ENCODE results near the gene CMIP. TPM values are rescaled to one million over a fixed set of nuclear protein-coding genes. Genes with fewer than 3 reads are reported as not detected.

CMIP gene
- total RNA-seq (2022) (63.7 and 68.0 TPM in 2 replicates), Bru-seq, nascent RNA (percentile 84 among the genes with signal in this experiment), BruChase-seq, experiment 1, labeled RNA remaining after a 2-hour chase (percentile 80 among the genes with signal in this experiment), BruChase-seq, experiment 2, labeled RNA remaining after a 6-hour chase (percentile 79 among the genes with signal in this experiment)
- long read RNA-seq, partial matches to known transcripts, result 0 of 2 reads
- long read RNA-seq, other reads (novel, unspliced or antisense), result 2 of 2 reads

DNA sequence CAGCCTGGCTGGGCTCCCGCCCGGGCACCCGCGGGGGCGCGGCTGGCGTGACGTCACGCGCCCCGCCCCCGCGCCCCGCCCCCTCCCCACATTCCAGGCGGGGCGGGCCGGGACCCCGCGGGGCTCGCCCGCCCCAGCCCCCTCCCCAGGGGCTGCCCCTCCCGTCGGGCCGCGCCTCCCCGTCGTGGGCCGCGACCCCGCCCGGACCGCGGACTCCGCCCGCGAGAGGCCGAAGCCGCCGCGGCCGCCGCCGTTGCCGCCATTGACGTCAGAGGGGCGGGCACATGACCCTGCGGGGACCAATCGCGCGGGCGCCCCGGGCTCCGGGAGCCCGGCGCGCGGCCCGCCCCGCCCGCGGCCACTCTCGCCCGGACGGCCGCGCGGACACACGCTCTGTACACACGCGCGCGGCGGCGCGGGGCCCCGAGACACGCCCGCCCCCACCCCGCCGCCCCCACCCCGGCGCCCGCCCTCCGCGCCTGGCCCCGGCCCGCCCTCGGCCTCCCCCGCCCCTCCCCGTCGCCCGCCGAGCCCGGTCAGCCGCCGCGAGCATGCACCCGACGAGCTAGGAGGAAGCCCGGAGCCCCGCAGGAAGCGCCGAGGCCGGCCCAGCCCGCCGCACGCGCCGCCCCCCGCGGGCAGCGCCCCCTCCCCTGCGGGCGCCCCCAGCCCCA is at the start of gene CMIP:
TSS of gene CMIP (plus strand) at position 361 of the 674 bp plus-strand sequence.
- CTCF ChIA-PET, result interaction anchor here (0.5 to 1.1 kb wide), 4 partner anchors 40 to 1187 kb away, joined by 3 to 4 read pairs (median 3); no protein-coding TSS in a partner anchor
- Mint-ChIP-seq H3K36me3 (ENCODE audit: insufficient read depth, unreplicated experiment) (peaks cover 25% of the 10 kb centered on the region), H3K9me3 (ENCODE audit: unreplicated experiment) (no peaks in the 10 kb centered on the region), H3K4me1 (ENCODE audit: low read depth, unreplicated experiment) (peaks cover 34% of the 10 kb centered on the region), H3K27ac (ENCODE audit: unreplicated experiment) (peak within 1 kb of the TSS; percentile 93), H3K27me3 (ENCODE audit: insufficient read depth, unreplicated experiment) (no peaks in the 10 kb centered on the region), H3K4me3 (ENCODE audit: unreplicated experiment) (peak within 1 kb of the TSS; percentile 84)
- POLR2A ChIA-PET, result interaction anchor here (0.6 to 1.0 kb wide), 5 partner anchors 34 to 1868 kb away, joined by 4 to 7 read pairs (median 6); no protein-coding TSS in a partner anchor
- intact Hi-C loops (cut with micrococcal nuclease; ENCODE audit: unreplicated experiment), result loop anchor here (5.0 kb wide), 2 partner anchors 38 to 68 kb away; no protein-coding TSS in a partner anchor
- BruUV-seq (replicated peaks), result no TSS peak
- TF ChIP-seq, protein P1, sequence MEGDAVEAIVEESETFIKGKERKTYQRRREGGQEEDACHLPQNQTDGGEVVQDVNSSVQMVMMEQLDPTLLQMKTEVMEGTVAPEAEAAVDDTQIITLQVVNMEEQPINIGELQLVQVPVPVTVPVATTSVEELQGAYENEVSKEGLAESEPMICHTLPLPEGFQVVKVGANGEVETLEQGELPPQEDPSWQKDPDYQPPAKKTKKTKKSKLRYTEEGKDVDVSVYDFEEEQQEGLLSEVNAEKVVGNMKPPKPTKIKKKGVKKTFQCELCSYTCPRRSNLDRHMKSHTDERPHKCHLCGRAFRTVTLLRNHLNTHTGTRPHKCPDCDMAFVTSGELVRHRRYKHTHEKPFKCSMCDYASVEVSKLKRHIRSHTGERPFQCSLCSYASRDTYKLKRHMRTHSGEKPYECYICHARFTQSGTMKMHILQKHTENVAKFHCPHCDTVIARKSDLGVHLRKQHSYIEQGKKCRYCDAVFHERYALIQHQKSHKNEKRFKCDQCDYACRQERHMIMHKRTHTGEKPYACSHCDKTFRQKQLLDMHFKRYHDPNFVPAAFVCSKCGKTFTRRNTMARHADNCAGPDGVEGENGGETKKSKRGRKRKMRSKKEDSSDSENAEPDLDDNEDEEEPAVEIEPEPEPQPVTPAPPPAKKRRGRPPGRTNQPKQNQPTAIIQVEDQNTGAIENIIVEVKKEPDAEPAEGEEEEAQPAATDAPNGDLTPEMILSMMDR (IDR thresholded peaks at IDR 0.05; ENCODE audit: insufficient read depth in 1 of 2, low read depth in 1 of 2, low read length in 1 of 2, severe bottlenecking in 1 of 2, unreplicated experiment in 1 of 2), result no peak
- H3K36me3 ChIP-seq (ENCODE audit: control insufficient read depth, insufficient read depth, low read length), result no peaks in the 10 kb centered on the region
- peak; percentile 89 to 96 for DNase-seq
- H3K4me1 ChIP-seq, result peaks cover 55% of the 10 kb centered on the region
- H3K9me3 ChIP-seq, result no peaks in the 10 kb centered on the region
- peak within 1 kb of the TSS; percentile 92 for H3K4me3 ChIP-seq (ENCODE audit: low read depth, low read length)
- no peaks in the 10 kb centered on the region for H3K27me3 ChIP-seq (replicated peaks; ENCODE audit: control insufficient read depth, insufficient read depth, low read length)

DNA sequence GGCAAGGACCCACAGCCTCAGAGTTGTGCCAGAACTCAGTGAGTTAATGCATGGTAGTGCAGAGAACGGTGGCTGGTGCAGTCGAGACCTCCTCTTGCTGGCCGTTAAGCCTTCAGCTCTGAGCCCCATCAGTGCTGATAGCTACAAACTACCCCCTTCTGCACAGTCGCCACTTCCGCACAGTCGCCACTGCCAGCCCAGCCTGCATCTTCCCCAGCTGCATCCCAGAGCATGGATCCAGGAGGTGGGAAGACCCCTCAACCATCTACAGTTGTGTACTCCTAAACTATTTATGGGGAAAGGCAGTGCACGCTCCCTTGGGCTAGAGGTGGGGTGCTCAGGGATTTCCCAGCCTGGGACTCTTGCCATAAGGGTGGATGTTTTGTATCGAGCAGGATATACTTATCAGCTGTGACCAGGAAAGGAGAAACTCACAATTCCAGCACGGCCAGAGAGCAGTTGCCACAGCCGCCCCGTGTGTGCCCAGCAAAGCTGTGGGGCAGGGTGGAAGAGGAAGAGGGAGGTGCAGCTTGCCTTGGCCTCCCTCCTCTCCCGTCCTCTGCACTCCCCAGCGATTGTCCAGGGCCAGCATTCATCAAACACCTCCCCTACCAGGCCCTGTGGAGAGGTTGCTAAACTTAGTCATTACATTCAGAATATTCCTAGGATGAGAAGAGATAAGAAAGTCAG is 49.5 kb upstream of the CMIP start:
- no TSS peak for BruUV-seq (replicated peaks)
- H3K36me3 ChIP-seq (ENCODE audit: control insufficient read depth, insufficient read depth, low read length), result no peaks in the 10 kb centered on the region; the same call in 1 of the 2 replicates
- no peaks in the 10 kb centered on the region for H3K27me3 ChIP-seq (replicated peaks; ENCODE audit: control insufficient read depth, insufficient read depth, low read length)
- Mint-ChIP-seq H3K4me3 (ENCODE audit: unreplicated experiment) (no peak overlapping the region), H3K9me3 (ENCODE audit: unreplicated experiment) (peaks cover 14% of the 10 kb centered on the region), H3K4me1 (ENCODE audit: low read depth, unreplicated experiment) (no peaks in the 10 kb centered on the region), H3K27me3 (ENCODE audit: insufficient read depth, unreplicated experiment) (no peaks in the 10 kb centered on the region), H3K36me3 (ENCODE audit: insufficient read depth, unreplicated experiment) (peaks cover 20% of the 10 kb centered on the region), H3K27ac (ENCODE audit: unreplicated experiment) (no peak overlapping the region)
- TF ChIP-seq, protein P1 (IDR thresholded peaks at IDR 0.05; ENCODE audit: insufficient read depth in 1 of 2, low read depth in 1 of 2, low read length in 1 of 2, severe bottlenecking in 1 of 2, unreplicated experiment in 1 of 2), result no peak
- no peaks in the 10 kb centered on the region for H3K4me1 ChIP-seq
- no peak overlapping the region for H3K4me3 ChIP-seq (ENCODE audit: low read depth, low read length)
- intact Hi-C loops (cut with micrococcal nuclease; ENCODE audit: unreplicated experiment), result no loop called here
- ChIA-PET CTCF (interaction anchor here (0.6 kb wide), 2 partner anchors 9 to 68 kb away, joined by 3 read pairs; no protein-coding TSS in a partner anchor), POLR2A (no interaction called here)
- no peak for DNase-seq
- H3K9me3 ChIP-seq, result peaks cover 7% of the 10 kb centered on the region; the same call in 1 of the 2 replicates
